Measurements from ENCODE around the gene LGR4.
A peak's percentile ranks its signal among the peaks of the same experiment; 100 is the strongest.
"Not testable (repeated sequence)": the region's sequence is repeated elsewhere in the genome, so short reads cannot be mapped to it uniquely, and the experiment has no call there.

LGR4 gene

DNA sequence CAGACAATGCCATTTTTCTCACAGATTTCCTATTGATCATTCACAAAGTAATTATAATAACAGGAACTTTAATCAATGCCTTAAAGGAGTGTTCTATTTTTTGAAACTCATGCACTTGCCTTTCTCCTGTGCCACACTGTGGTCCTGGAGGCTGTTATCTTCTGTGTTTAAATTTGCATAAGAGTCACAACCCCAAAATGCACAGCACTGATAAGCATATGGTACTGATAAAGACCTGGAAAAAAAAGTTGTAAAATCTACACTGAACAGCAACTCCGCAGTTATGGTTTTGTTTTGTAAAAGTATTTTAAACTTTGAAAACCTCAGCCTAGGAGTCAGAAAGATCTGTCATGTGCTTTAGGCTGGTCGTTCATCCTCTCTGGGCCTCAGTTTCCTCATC is 100.4 kb downstream of the LGR4 start:
- no peak for DNase-seq

DNA sequence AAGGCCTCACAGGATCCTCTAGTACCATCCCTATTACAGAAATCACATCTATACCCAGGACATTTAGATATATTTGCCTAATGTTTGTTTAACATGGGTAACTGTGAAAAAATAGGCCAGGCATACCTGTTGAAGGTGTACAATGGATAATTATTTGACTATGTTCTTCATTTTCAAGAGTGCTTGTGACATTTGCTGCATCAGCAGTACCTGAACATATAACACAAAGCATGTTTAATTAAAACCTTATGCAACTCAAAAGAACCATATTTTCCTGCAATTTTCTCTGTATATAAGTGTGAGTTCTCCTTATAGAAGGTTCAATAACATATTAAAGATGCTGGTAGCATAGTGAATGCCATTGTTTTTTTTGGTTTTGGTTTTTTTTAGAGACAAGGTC is 101.1 kb downstream of the LGR4 start:
- DNase-seq, result no peak

DNA sequence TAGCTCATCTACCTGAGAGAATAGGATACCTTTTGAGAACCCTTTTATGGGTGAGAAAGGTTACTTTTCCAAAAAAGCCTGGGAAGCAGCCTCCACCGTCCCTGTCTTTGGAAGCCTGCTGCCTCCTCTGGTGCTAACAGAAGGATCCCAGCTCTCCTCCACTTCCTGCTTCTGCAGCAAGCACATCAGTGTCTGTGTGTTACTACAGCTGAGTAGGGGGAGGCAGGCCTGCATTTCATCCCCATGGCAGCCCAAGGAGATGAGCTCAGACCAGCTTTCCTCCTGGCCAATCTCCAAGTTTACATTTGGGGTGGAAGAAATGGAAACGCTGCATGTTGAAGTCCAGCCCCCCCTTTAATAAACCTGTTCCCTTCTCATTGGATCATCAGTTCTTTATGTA is 102.2 kb downstream of the LGR4 start:
- no peak for DNase-seq

DNA sequence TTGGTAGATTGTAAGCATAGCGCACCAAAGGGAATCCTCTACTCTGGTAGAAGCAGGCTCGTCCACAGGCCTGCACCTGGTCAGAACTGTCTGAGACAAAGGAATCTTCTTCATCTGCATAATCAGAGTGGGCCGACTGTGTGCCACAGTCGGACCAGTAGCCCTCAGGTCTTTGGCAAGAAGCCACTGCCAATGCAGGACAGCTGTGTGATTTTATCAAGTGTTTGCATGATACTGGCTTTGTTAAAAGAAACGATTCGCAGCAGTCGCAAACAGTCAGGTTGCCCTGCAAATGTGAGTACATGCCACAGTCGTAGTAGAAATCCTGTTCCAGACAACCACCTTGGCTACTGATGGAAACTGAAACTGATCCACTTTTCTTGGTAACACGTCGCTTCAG is 104.7 kb downstream of the LGR4 start:
- peak; percentile 87 for DNase-seq

DNA sequence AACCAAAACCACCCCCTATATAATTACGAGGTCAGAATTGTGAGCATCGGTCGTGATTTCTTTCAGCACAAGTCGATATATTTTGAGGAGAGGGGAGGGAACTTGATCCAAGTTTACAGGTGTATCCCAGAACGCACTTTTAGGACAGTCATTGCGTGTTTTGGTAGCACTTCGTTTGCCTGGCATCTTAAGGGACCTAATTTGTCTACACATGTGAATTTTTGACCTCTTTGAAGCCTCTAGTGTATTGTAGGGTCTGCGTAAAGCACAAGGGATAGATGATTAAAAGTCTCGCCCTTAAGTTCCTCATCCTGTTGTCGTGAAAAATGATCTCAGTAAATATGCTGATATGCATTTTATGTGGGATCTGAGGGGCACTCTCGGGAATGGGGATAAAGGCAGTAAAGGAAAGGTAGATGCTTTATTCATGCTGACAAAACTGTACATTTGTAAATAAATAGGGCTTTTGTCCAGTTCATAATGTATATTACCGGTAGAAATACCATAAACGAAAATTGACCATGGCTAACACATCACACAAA is 108.9 kb downstream of the LGR4 start:
- no peak for DNase-seq

DNA sequence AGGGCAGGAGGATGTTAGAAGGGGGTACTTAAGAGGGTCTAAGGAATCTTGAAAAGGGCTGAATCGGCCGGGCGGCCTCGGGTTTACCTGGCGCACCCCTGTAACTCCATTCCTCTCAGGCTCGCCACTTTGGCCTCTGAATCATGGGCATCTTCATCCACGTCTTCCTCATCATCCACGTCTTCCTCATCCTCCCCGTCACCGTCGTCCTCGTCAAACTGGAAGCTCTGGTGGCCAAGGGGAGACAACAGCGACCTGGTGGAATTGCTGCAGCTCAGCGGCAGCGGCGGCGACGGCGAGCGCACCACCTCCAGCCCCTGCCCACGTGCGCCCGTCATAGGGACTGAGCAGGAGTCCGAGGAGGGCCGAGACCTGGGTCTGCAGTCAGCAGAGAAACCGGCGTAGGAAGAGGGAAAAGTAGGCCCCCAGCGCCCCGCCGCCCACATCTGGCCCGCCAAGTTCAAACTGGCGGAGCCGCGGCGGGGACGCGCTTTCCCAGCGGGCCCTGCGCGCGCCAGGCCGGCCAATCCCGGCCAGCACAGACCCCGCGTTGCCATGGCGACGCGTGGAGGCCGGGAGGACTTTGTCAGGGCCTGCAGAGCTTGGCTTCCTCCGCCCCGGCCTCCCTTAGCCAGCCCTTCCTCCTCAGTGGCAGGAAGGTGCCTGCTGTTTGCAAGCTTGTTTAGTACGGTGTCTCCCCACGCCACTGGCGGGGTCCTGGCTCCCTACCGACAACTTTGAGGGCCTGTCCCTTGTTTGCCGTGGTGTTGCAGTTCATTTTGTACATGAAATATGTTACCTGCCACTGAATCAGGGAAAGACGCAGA is 109.6 kb downstream of the LGR4 start, which contains the start of gene CCDC34:
Gene CCDC34, minus strand, starts transcription at position 467 of the 827 bp plus-strand sequence. Its CDS starts 21 bp downstream, at position 446.
- peak; percentile 97 for DNase-seq

DNA sequence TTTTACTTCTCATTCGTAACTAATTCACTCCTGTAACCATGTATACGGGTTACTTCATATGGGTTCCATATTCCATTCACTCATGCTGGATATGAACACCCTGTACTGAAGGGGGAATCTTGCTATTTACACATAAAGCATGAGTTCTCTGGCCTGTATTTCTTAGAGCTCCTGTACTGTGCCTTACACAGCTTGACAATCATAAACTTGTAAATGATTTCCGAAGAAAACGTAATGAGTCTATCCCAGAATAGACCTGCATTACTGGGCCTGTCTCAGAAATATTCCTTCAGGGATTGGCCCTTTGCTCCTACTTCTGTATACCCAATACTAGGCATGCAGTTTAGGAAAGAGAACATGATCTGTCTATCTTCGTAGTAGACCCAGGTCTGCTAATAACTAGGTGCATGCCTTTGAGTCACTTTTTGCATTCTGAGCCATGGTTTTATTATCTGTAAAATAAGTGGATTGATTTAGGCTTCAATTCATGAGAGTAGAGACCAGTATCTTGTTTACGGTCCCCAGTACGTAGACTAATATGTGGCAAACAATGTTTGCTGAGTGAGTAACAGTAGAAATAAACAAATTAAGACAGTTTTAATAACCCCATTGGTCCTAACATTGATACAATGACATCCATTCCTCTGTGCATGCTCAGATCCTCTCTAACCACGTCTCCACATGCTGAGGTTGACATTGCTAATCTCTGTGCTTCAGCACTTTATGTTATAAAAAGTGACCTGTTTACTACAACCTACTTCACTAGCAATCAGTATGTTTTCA is 110.8 kb downstream of the LGR4 start:
- DNase-seq, result no peak

- DNase-seq, result no peak
Observed at GRCh38 chr11:27358296-27358695, 114.3 kb downstream of the LGR4 start.

- peak; percentile 76 for DNase-seq
Observed at GRCh38 chr11:27357250-27357649, 115.3 kb downstream of the LGR4 start.

GRCh38 chr11:27356624-27357222 is 115.9 kb downstream of the LGR4 start:
- DNase-seq, result no peak

DNA sequence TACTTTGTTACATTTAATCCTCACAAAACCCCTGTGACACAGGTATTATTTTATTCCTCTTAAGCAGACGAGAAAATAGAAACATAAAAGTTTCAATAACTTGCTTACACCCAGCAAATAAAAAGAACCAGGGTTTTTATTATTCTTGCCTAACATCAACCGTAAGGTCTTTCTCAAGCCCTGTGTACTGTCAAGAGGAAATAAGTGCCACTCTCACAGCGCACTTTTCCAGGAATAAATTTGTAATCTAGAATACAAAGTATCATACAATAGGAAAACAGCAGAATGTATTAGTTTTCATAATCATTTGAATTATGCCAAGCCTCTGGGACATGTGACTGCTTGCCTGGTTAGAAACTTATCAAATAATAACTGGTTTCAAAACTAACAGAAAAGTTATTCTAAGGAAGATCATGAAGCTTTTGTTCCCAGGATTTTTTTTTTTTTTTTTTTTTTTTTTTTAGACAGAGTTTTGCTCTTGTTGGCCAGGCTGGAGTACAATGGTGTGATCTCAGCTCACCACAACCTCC is 117.0 kb downstream of the LGR4 start:
- DNase-seq, result no peak

- DNase-seq, result no peak
Observed at GRCh38 chr11:27354359-27354965, 118.1 kb downstream of the LGR4 start.

DNA sequence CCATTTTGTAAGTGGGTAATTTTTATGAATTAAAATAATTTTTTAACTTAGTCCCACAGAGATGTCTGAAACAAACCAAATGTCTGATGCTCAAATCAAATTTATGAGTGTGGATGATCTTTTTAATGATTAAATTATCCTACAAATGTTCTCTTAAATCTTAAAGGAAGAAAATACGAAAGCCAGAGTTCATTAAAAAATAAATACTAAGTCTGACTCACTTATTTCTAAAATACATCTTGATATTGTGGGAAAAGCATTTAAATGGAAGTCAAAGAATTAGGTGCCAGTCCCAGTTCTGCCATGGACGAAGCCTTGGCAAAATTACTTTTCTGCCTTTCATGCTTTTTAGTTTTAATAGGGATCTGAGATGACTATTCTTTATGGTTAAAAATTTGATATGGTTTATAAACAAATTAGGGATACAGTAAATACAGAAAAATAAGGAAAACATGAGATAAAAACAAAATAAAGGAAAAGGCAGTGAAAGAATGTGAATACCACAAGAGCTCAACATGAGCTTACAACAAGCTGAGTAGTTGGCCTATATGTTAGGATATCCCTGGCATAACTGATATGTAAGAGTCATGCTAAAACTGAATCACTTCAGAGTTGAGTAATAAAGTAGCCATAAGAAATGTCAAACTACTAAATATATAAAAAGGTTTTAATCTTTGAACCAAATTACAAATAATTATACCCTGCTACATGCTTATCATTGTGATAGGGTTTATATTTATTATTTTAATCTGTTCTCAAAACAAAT is 118.8 kb downstream of the LGR4 start:
- no peak for DNase-seq

GRCh38 chr11:27352781-27353180 is 119.8 kb downstream of the LGR4 start:
- no peak for DNase-seq

GRCh38 chr11:27350511-27350910 is 122.1 kb downstream of the LGR4 start:
- no peak for DNase-seq

GRCh38 chr11:27349919-27350318 is 122.7 kb downstream of the LGR4 start:
- no peak for DNase-seq

DNA sequence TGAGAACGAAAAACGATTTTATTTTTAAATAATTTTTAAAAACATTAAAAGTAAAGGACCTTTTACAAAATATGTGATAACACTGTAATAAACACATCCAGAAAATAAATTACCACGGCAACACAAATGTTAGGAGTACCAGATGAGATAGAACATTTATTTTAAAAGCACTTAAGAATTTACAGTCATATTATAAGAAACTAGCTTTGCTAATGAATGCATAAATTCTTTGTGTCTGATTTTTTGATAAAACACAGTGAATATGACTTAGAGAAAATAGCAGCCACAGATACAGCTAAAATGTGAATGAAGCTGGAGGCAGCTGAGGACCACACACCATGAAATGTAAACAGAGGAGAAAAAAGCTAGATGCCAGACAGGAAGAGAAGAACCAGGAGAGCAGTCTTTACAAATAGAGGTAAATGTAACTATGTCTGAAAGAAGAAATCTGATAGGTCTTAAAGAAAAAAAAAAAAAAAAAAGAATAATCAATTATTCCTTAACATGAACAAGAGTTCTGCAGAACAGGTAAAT is 124.2 kb downstream of the LGR4 start:
- peak; percentile 72 for DNase-seq

- peak; percentile 82 for DNase-seq
Observed at GRCh38 chr11:27347359-27348339, 124.9 kb downstream of the LGR4 start.

- DNase-seq, result no peak
Observed at GRCh38 chr11:27339941-27340340, 132.6 kb downstream of the LGR4 start.

DNA sequence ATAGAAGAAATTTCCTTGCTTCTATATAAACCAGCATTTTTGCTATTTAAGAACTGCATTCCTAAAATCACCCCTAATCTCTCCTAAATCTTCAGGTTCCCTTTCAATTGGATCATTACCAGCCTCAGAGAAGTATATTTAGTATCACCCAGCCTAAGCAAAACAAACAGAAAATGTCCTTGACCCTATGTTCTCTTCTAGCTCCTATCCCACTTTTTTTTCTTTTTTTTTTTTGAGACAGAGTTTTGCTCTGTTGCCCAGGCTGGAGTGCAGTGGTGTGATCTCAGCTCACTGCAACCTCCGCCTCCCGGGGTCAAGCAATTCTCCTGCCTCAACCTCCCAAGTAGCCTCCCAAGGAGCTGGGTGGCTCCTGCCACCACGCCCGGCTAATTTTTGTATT is 137.8 kb downstream of the LGR4 start:
- DNase-seq, result not testable (repeated sequence)
